Fibroblast of lung (primary cell): ENCODE measurements around the gene CLMP. TPM values are rescaled to one million over a fixed set of nuclear protein-coding genes. Genes with fewer than 3 reads are reported as not detected.

ENCODE experiments used
- DNase-seq, 2 donors: peaks; one replicate each; pipeline versions ENCODE4 v3.0.0 to v3.0.0-alpha.2; 2010; ENCODE audit warnings: low read depth in 2 of 2
- H2AFZ ChIP-seq: 2 replicates; pipeline ENCODE4 v1.5.1; 2012; ENCODE audit warnings: low read length, control low read depth, inconsistent platforms
- H3K27ac ChIP-seq: 2 replicates; pipeline ENCODE4 v1.5.1; 2011; ENCODE audit warnings: low read length, control low read depth; ENCODE audit not compliant: insufficient read depth
- H3K27me3 ChIP-seq: 2 replicates; pipeline ENCODE4 v1.5.1; 2011; ENCODE audit warnings: mild to moderate bottlenecking, low read length; ENCODE audit not compliant: control insufficient read depth, insufficient read depth
- H3K36me3 ChIP-seq: 2 replicates; pipeline ENCODE4 v1.5.1; 2011; ENCODE audit warnings: low read length; ENCODE audit not compliant: control insufficient read depth, insufficient read depth
- H3K4me1 ChIP-seq: 2 replicates; pipeline ENCODE4 v1.5.1; 2011; ENCODE audit warnings: low read length; ENCODE audit not compliant: control insufficient read depth, insufficient read depth; ENCODE audit errors: extremely low read depth
- H3K4me2 ChIP-seq: 2 replicates; pipeline ENCODE4 v1.5.1; 2011; ENCODE audit warnings: low read length, control low read depth; ENCODE audit not compliant: insufficient read depth; ENCODE audit errors: extremely low read depth
- H3K4me3 ChIP-seq, 4 experiments: fragments of 200-600 bp in 1 of 4; sonication (generic) in 1 of 4; replicated peaks in 1 of 4; 2 replicates each; pipeline ENCODE4 v1.5.1; 2011 to 2016; ENCODE audit warnings: low read length in 4 of 4, low read depth in 3 of 4, mild to moderate bottlenecking in 3 of 4, control low read depth in 2 of 4, inconsistent platforms in 1 of 4, mixed read lengths in 1 of 4; ENCODE audit not compliant: insufficient read depth in 1 of 4; ENCODE audit errors: control extremely low read depth in 1 of 4
- H3K79me2 ChIP-seq: 2 replicates; pipeline ENCODE4 v1.5.1; 2012; ENCODE audit warnings: mild to moderate bottlenecking, low read length, inconsistent platforms; ENCODE audit not compliant: control insufficient read depth, insufficient read depth
- H3K9ac ChIP-seq: 2 replicates; pipeline ENCODE4 v1.5.1; 2011; ENCODE audit warnings: mild to moderate bottlenecking, low read length, control low read depth; ENCODE audit not compliant: insufficient read depth
- H3K9me3 ChIP-seq: 2 replicates; pipeline ENCODE4 v1.5.1; 2012; ENCODE audit warnings: low read depth, low read length; ENCODE audit not compliant: control insufficient read depth, insufficient read depth
- H4K20me1 ChIP-seq: 2 replicates; pipeline ENCODE4 v1.5.1; 2011; ENCODE audit warnings: low read length; ENCODE audit not compliant: control insufficient read depth, insufficient read depth; ENCODE audit errors: extremely low read depth
- EZH2 ChIP-seq: IDR thresholded peaks from 2 replicates; pipeline ENCODE4 v1.5.1; 2012; ENCODE audit warnings: low read length, control low read depth, mild to moderate bottlenecking; ENCODE audit errors: missing control alignments
- polyA plus RNA-seq, 2 donors: library from polyadenylated mRNA; depleted of rRNA in 1 of 2; stranded (reverse) in 1 of 2; unstranded in 1 of 2; fragments of >200 nt; gene quantifications; 2 replicates each; pipeline ENCODE4 v1.2.1, GENCODE V29; 2011 to 2012; ENCODE audit warnings: missing spikeins in 1 of 2
- total RNA-seq: library from RNA; depleted of rRNA; stranded (reverse); fragments of >200 nt; gene quantifications from 2 replicates; pipeline ENCODE4 v1.2.1, GENCODE V29; 2014
- TF ChIP-seq, protein P1 (sequence below), 2 donors: IDR thresholded peaks in 1 of 2; conservative IDR thresholded peaks in 1 of 2; 1 replicate in 1 of 2; 2 replicates in 1 of 2; pipeline ENCODE4 v1.5.1; 2011 to 2012; ENCODE audit warnings: low read length in 2 of 2, control low read depth in 1 of 2, inconsistent platforms in 1 of 2, low read depth in 1 of 2, mild to moderate bottlenecking in 1 of 2

CLMP gene
- total and polyA plus RNA-seq, 2 donors (not counting 1 experiment from before 2014, with no cell fraction given), result 107 to 243 TPM

DNA sequence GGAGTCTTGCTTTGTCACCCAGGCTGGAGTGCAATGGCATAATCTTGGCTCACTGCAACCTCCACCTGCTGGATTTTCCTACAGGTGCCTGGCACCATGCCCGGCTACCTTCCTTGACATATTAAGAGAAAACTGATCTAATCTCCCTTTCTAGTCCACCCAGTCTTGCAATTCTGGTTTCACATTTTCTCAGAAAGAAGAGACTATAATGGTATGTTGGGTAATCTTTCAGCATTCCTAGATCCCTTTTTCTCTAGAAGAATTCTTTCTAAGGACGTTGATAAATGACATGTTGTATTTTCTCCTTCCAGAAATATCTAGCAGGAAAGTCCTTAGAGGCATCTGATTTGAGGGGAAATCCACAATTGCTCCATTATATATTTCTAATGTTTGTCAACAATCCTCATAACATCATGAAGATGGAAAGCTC lies 122.7 kb downstream of the CLMP start:
- no peaks in the 10 kb centered on the region for H3K79me2 ChIP-seq
- H3K9me3 ChIP-seq, result no peaks in the 10 kb centered on the region
- peaks cover 16% of the 10 kb centered on the region for H3K36me3 ChIP-seq
- no peaks in the 10 kb centered on the region for H4K20me1 ChIP-seq
- H3K27ac ChIP-seq, result no peak overlapping the region
- H3K27me3 ChIP-seq, result no peaks in the 10 kb centered on the region
- no peak overlapping the region for H3K9ac ChIP-seq
- TF ChIP-seq EZH2, result no peak
- TF ChIP-seq, protein P1, sequence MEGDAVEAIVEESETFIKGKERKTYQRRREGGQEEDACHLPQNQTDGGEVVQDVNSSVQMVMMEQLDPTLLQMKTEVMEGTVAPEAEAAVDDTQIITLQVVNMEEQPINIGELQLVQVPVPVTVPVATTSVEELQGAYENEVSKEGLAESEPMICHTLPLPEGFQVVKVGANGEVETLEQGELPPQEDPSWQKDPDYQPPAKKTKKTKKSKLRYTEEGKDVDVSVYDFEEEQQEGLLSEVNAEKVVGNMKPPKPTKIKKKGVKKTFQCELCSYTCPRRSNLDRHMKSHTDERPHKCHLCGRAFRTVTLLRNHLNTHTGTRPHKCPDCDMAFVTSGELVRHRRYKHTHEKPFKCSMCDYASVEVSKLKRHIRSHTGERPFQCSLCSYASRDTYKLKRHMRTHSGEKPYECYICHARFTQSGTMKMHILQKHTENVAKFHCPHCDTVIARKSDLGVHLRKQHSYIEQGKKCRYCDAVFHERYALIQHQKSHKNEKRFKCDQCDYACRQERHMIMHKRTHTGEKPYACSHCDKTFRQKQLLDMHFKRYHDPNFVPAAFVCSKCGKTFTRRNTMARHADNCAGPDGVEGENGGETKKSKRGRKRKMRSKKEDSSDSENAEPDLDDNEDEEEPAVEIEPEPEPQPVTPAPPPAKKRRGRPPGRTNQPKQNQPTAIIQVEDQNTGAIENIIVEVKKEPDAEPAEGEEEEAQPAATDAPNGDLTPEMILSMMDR (conservative IDR thresholded peaks at IDR 0.05 in 1 of 2, IDR thresholded peaks at IDR 0.05 in 1 of 2; ENCODE audit: low read depth in 1 of 2, low read length in 2 of 2), result no peak
- no peak overlapping the region for H3K4me3 ChIP-seq
- H2AFZ ChIP-seq, result no peak overlapping the region
- H3K4me2 ChIP-seq, result no peak overlapping the region
- no peak for DNase-seq
- no peaks in the 10 kb centered on the region for H3K4me1 ChIP-seq

GRCh38 chr11:123069908-123070821 lies 124.9 kb downstream of the CLMP start:
- Histone ChIP-seq H3K4me3 (peak overlapping the region in 3 of 4 experiments; percentile 17 to 35 (median 20)), H3K36me3 (peaks cover 11% of the 10 kb centered on the region), H3K4me2 (peak overlapping the region; percentile 90), H3K79me2 (no peaks in the 10 kb centered on the region), H3K9me3 (no peaks in the 10 kb centered on the region), H2AFZ (no peak overlapping the region), H3K27ac (peak overlapping the region; percentile 51), H3K27me3 (no peaks in the 10 kb centered on the region), H3K9ac (no peak overlapping the region), H3K4me1 (peaks cover 7% of the 10 kb centered on the region), H4K20me1 (no peaks in the 10 kb centered on the region)
- no peak for DNase-seq
- TF ChIP-seq EZH2, result no peak
- TF ChIP-seq, protein P1 (conservative IDR thresholded peaks at IDR 0.05 in 1 of 2, IDR thresholded peaks at IDR 0.05 in 1 of 2; ENCODE audit: low read depth in 1 of 2, low read length in 2 of 2), result no peak

DNA sequence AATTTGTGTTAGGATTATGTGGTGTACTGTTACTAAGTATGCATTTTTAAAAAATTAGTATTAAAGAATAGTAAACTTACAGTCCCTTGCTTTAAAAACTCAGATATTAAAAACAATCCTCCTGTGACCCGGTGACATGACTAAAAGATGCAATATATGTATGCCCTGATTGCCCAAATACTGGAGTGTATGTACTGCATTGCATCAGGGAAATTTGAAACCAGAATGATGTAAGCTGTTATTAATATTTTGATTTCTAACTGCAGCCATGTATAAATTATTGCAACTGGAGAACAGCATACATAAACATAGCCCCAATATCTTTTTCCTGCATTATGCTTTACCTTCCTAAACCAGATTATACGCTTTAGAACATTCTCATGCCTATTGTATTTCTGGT lies 129.4 kb downstream of the CLMP start:
- H3K9ac ChIP-seq, result no peak overlapping the region
- H2AFZ ChIP-seq, result no peak overlapping the region
- H3K4me2 ChIP-seq, result no peak overlapping the region
- H3K27me3 ChIP-seq, result no peaks in the 10 kb centered on the region
- H4K20me1 ChIP-seq, result peaks cover 7% of the 10 kb centered on the region
- no peaks in the 10 kb centered on the region for H3K9me3 ChIP-seq
- peak in 1 of 2 donors; percentile 96 for DNase-seq
- H3K36me3 ChIP-seq, result peaks cover 7% of the 10 kb centered on the region
- H3K4me1 ChIP-seq, result peaks cover 14% of the 10 kb centered on the region
- TF ChIP-seq, protein P1 (conservative IDR thresholded peaks at IDR 0.05 in 1 of 2, IDR thresholded peaks at IDR 0.05 in 1 of 2; ENCODE audit: low read depth in 1 of 2, low read length in 2 of 2), result no peak
- no peak for TF ChIP-seq EZH2
- no peak overlapping the region for H3K4me3 ChIP-seq
- peak overlapping the region; percentile 40 for H3K27ac ChIP-seq
- H3K79me2 ChIP-seq, result peaks cover 28% of the 10 kb centered on the region
